ENCODE data around the gene PITX1.
A peak's percentile ranks its signal among the peaks of the same experiment; 100 is the strongest.

PITX1 gene

GRCh38 chr5:135026645-135027265 is 7.3 kb downstream of the PITX1 start:
- H3K27me3 ChIP-seq (ENCODE audit: low read depth) = no peaks in the 10 kb centered on the region
- no peak overlapping the region for H3K4me3 ChIP-seq
- H3K9me3 ChIP-seq = no peaks in the 10 kb centered on the region
- in situ Hi-C loops (cut with MboI; ENCODE audit: low sequenced_read_pairs) = no loop called here
- DNase-seq (ENCODE audit: low spot score in 2 of 2) = no peak
- peaks cover 35% of the 10 kb centered on the region for H3K36me3 ChIP-seq (replicated peaks)
- H3K4me1 ChIP-seq = 0 out of 2 replicates have a peak, but pooled peaks cover 4% of the 10 kb centered on the region

- Histone ChIP-seq H3K9me3 (no peaks in the 10 kb centered on the region), H3K27me3 (ENCODE audit: low read depth) (no peaks in the 10 kb centered on the region), H3K36me3 (replicated peaks) (peaks cover 28% of the 10 kb centered on the region), H3K4me3 (no peak overlapping the region), H3K4me1 (0 out of 2 replicates have a peak, but pooled peaks cover 4% of the 10 kb centered on the region)
- in situ Hi-C loops (cut with MboI; ENCODE audit: low sequenced_read_pairs) = no loop called here
- DNase-seq (ENCODE audit: low spot score in 2 of 2) = no peak
Observed at GRCh38 chr5:135025730-135026644, 8.0 kb downstream of the PITX1 start.

- in situ Hi-C loops (cut with MboI; ENCODE audit: low sequenced_read_pairs) = no loop called here
- Histone ChIP-seq H3K36me3 (replicated peaks) (peaks cover 20% of the 10 kb centered on the region), H3K27me3 (ENCODE audit: low read depth) (no peaks in the 10 kb centered on the region), H3K4me1 (0 out of 2 replicates have a peak, but pooled peaks cover 4% of the 10 kb centered on the region), H3K4me3 (no peak overlapping the region), H3K9me3 (no peaks in the 10 kb centered on the region)
- no peak for DNase-seq (ENCODE audit: low spot score in 2 of 2)
Observed at GRCh38 chr5:135024956-135025729, 8.9 kb downstream of the PITX1 start.

- no peaks in the 10 kb centered on the region for H3K9me3 ChIP-seq
Observed at GRCh38 chr5:135020111-135020895, 13.7 kb downstream of the PITX1 start.

GRCh38 chr5:135019314-135019713 is 14.7 kb downstream of the PITX1 start:
- DNase-seq (ENCODE audit: low spot score in 2 of 2) = no peak
- in situ Hi-C loops (cut with MboI; ENCODE audit: low sequenced_read_pairs) = no loop called here
- no peaks in the 10 kb centered on the region for H3K27me3 ChIP-seq (ENCODE audit: low read depth)
- no peaks in the 10 kb centered on the region for H3K36me3 ChIP-seq (replicated peaks)
- H3K4me3 ChIP-seq = no peak overlapping the region
- H3K4me1 ChIP-seq = 0 out of 2 replicates have a peak, but pooled peaks cover 4% of the 10 kb centered on the region
- no peaks in the 10 kb centered on the region for H3K9me3 ChIP-seq

More at GRCh38 chr5:135020111-135020895, 13.7 kb downstream of the PITX1 start:
- no peaks in the 10 kb centered on the region for H3K27me3 ChIP-seq (ENCODE audit: low read depth)
- no peaks in the 10 kb centered on the region for H3K36me3 ChIP-seq (replicated peaks)
- in situ Hi-C loops (cut with MboI; ENCODE audit: low sequenced_read_pairs) = no loop called here
- 0 out of 2 replicates have a peak, but pooled peaks cover 4% of the 10 kb centered on the region for H3K4me1 ChIP-seq
- DNase-seq (ENCODE audit: low spot score in 2 of 2) = no peak
- H3K4me3 ChIP-seq = no peak overlapping the region

- peak in 1 of 2 experiments; percentile 3 for DNase-seq (ENCODE audit: low spot score in 2 of 2)
- Histone ChIP-seq H3K27me3 (ENCODE audit: low read depth) (no peaks in the 10 kb centered on the region), H3K4me1 (0 out of 2 replicates have a peak, but pooled peaks cover 4% of the 10 kb centered on the region), H3K36me3 (replicated peaks) (no peaks in the 10 kb centered on the region), H3K4me3 (no peak overlapping the region), H3K9me3 (no peaks in the 10 kb centered on the region)
- in situ Hi-C loops (cut with MboI; ENCODE audit: low sequenced_read_pairs) = no loop called here
Observed at GRCh38 chr5:135018457-135018856, 15.6 kb downstream of the PITX1 start.

GRCh38 chr5:135016861-135017290 is 17.2 kb downstream of the PITX1 start:
- no peaks in the 10 kb centered on the region for H3K4me1 ChIP-seq
- no peaks in the 10 kb centered on the region for H3K27me3 ChIP-seq (ENCODE audit: low read depth)
- H3K9me3 ChIP-seq = no peaks in the 10 kb centered on the region
- in situ Hi-C loops (cut with MboI; ENCODE audit: low sequenced_read_pairs) = no loop called here
- H3K36me3 ChIP-seq (replicated peaks) = no peaks in the 10 kb centered on the region
- peak in 1 of 2 experiments; percentile 4 for DNase-seq (ENCODE audit: low spot score in 2 of 2)
- H3K4me3 ChIP-seq = no peak overlapping the region

GRCh38 chr5:135015942-135016341 is 18.1 kb downstream of the PITX1 start:
- in situ Hi-C loops (cut with MboI; ENCODE audit: low sequenced_read_pairs) = no loop called here

GRCh38 chr5:135013947-135014570 is 20.0 kb downstream of the PITX1 start:
- H3K4me3 ChIP-seq = no peak overlapping the region
- DNase-seq (ENCODE audit: low spot score in 2 of 2) = peak in 1 of 2 experiments; percentile 3
- no peaks in the 10 kb centered on the region for H3K27me3 ChIP-seq (ENCODE audit: low read depth)
- in situ Hi-C loops (cut with MboI; ENCODE audit: low sequenced_read_pairs) = no loop called here
- H3K4me1 ChIP-seq = no peaks in the 10 kb centered on the region
- no peaks in the 10 kb centered on the region for H3K9me3 ChIP-seq
- no peaks in the 10 kb centered on the region for H3K36me3 ChIP-seq (replicated peaks)

More at GRCh38 chr5:135015942-135016341, 18.1 kb downstream of the PITX1 start:
- H3K9me3 ChIP-seq = no peaks in the 10 kb centered on the region
- H3K4me1 ChIP-seq = no peaks in the 10 kb centered on the region
- no peak overlapping the region for H3K4me3 ChIP-seq
- H3K36me3 ChIP-seq (replicated peaks) = no peaks in the 10 kb centered on the region
- peak in 1 of 2 experiments; percentile 1 for DNase-seq (ENCODE audit: low spot score in 2 of 2)
- H3K27me3 ChIP-seq (ENCODE audit: low read depth) = no peaks in the 10 kb centered on the region

GRCh38 chr5:135013445-135013844 is 20.6 kb downstream of the PITX1 start:
- peak in 1 of 2 experiments; percentile 4 for DNase-seq (ENCODE audit: low spot score in 2 of 2)
- no peaks in the 10 kb centered on the region for H3K4me1 ChIP-seq
- no peak overlapping the region for H3K4me3 ChIP-seq
- in situ Hi-C loops (cut with MboI; ENCODE audit: low sequenced_read_pairs) = no loop called here
- no peaks in the 10 kb centered on the region for H3K36me3 ChIP-seq (replicated peaks)
- H3K27me3 ChIP-seq (ENCODE audit: low read depth) = no peaks in the 10 kb centered on the region
- no peaks in the 10 kb centered on the region for H3K9me3 ChIP-seq

GRCh38 chr5:135012951-135013391 is 21.1 kb downstream of the PITX1 start:
- H3K9me3 ChIP-seq = no peaks in the 10 kb centered on the region
- no peak overlapping the region for H3K4me3 ChIP-seq
- no peaks in the 10 kb centered on the region for H3K4me1 ChIP-seq
- H3K27me3 ChIP-seq (ENCODE audit: low read depth) = no peaks in the 10 kb centered on the region
- DNase-seq (ENCODE audit: low spot score in 2 of 2) = peak in 1 of 2 experiments; percentile 4
- H3K36me3 ChIP-seq (replicated peaks) = no peaks in the 10 kb centered on the region
- in situ Hi-C loops (cut with MboI; ENCODE audit: low sequenced_read_pairs) = no loop called here

- no peaks in the 10 kb centered on the region for H3K27me3 ChIP-seq (ENCODE audit: low read depth)
- H3K4me1 ChIP-seq = no peaks in the 10 kb centered on the region
- no peaks in the 10 kb centered on the region for H3K36me3 ChIP-seq (replicated peaks)
- no peaks in the 10 kb centered on the region for H3K9me3 ChIP-seq
- no peak overlapping the region for H3K4me3 ChIP-seq
- in situ Hi-C loops (cut with MboI; ENCODE audit: low sequenced_read_pairs) = no loop called here
- peak in 1 of 2 experiments; percentile 2 for DNase-seq (ENCODE audit: low spot score in 2 of 2)
Observed at GRCh38 chr5:135012033-135012588, 21.9 kb downstream of the PITX1 start.

Measured in HAP-1 (cell line).